Gastrocnemius medialis (tissue), 4 donors: ENCODE results near the gene SLC39A13. TPM values are rescaled to one million over a fixed set of nuclear protein-coding genes. Genes with fewer than 3 reads are reported as not detected.

Experiments used
- ATAC-seq, 2 donors: fragments of 150-250 bp; one replicate each; pipeline ENCODE4 v1.9.1; 2016
- DNase-seq, 2 donors: peaks; one replicate each; pipeline ENCODE4 v3.0.0-alpha.2; 2019
- H3K27ac ChIP-seq, 4 donors: fragments of 200-600 bp; sonication (generic); 1 replicate in 1 of 4; 2 replicates in 3 of 4; pipeline ENCODE4 v1.5.1; 2016 to 2018; ENCODE audit warnings: mild to moderate bottlenecking in 2 of 4, moderate library complexity in 1 of 4
- H3K27me3 ChIP-seq, 3 donors: fragments of 200-600 bp; sonication (generic) in 2 of 3; 1 replicate in 1 of 3; 2 replicates in 2 of 3; pipeline versions ENCODE4 v1.5.1 to v1.6.0; 2016 to 2019; ENCODE audit warnings: mild to moderate bottlenecking in 1 of 3, moderate library complexity in 1 of 3
- H3K36me3 ChIP-seq, 2 donors: fragments of 200-600 bp; sonication (generic) in 1 of 2; one replicate each; pipeline ENCODE4 v1.5.1; 2017 to 2018
- H3K4me1 ChIP-seq, 2 donors: fragments of 200-600 bp; sonication (generic) in 1 of 2; one replicate each; pipeline ENCODE4 v1.5.1; 2016 to 2017; ENCODE audit warnings: mild to moderate bottlenecking in 2 of 2
- H3K4me3 ChIP-seq, 4 donors: fragments of 200-600 bp; sonication (generic) in 3 of 4; 1 replicate in 1 of 4; 2 replicates in 3 of 4; pipeline ENCODE4 v1.5.1; 2016 to 2019; ENCODE audit warnings: mild to moderate bottlenecking in 2 of 4
- H3K9me3 ChIP-seq, 3 donors: fragments of 200-600 bp; sonication (generic) in 2 of 3; 1 replicate in 1 of 3; 2 replicates in 2 of 3; pipeline ENCODE4 v1.5.1; 2016 to 2019
- POLR2A ChIP-seq, 2 donors: fragments of 450-650 bp; IDR thresholded peaks; one replicate each; pipeline ENCODE4 v1.6.1; 2017; ENCODE audit warnings: antibody characterized with exemption in 2 of 2, mild to moderate bottlenecking in 2 of 2, moderate library complexity in 2 of 2
- in situ Hi-C, 4 donors: fragments of 200-750 bp; cut with MboI; loops; one replicate each; pipeline versions ENCODE4 v1.15.0 to v1.8.0; 2017; ENCODE audit warnings: low sequenced_read_pairs in 4 of 4
- intact Hi-C: fragments of 100-400 bp; cut with DNase I; formaldehyde crosslinking; loops from one replicate; pipeline ENCODE4 v1.15.1; 2023; ENCODE audit warnings: low total_unique reads
- total RNA-seq, 4 donors: library from RNA; depleted of rRNA; stranded (reverse); fragments of >200 nt; gene quantifications; one replicate each; pipeline versions ENCODE4 v1.1.0 to v1.2.3, GENCODE V29; 2016
- TF ChIP-seq, protein P1 (sequence below), 5 experiments: fragments of 450-650 bp in 3 of 5; fragments of 200-600 bp in 2 of 5; sonication (generic) in 2 of 5; IDR thresholded peaks in 4 of 5; conservative IDR thresholded peaks in 1 of 5; 1 replicate in 4 of 5; 2 replicates in 1 of 5; pipeline ENCODE4 v1.5.1; 2016 to 2019; ENCODE audit warnings: antibody characterized with exemption in 5 of 5, mild to moderate bottlenecking in 3 of 5, moderate library complexity in 3 of 5

Gene SLC39A13
- total RNA-seq, 4 donors from 2014 or later, result 16.8 to 48.9 (median 25.6) TPM

DNA sequence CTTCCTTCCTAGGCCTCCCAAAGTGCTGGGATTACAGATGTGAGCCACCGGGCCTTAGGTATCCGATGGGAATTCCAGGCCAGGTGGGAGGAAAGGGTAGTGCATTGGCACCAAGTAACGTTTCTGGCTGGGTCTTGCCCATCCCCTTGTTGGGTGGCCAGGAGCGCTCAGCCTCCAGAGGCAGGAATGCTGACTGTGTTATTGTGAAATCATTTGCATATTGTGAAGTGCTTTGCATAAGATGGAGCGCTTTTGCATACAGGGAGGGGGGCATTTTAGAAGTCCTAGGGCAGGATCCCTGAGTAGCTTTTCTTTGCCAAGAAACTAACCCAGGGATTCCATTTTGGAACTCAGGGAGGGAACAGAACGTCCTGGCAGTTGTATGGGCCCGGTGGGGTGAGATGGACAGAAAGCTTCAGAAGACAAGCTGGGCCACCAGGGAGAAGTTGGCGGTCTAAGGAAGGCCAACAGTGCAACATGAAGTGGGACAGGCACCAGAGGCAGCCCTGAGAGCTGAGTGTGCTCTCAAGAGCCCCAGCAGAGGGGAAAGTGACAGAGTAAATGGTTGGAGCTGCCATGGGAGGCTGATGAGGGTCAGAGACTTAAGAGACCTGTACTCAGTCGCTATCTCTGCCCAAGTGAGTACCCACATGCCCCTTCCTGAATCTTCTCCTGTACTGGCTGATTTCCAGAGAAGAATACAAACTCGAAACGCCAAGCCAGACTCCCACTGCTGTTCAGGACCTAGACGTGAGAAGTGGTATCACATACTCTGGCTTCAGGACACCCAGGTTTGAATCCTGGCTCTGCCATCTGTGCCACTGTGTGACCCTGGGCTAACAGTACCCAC is 1.3 kb upstream of the SLC39A13 start:
- Histone ChIP-seq H3K4me3 (peak overlapping the region; percentile 62 to 97 (median 68)), H3K9me3 (no peaks in the 10 kb centered on the region), H3K27ac (peak overlapping the region; percentile 93 to 100 (median 96)), H3K36me3 (peaks cover 0 to 8% of the 10 kb centered on the region in 2 donors), H3K4me1 (peaks cover 21 to 31% of the 10 kb centered on the region in 2 donors), H3K27me3 (no peaks in the 10 kb centered on the region)
- intact Hi-C loops, result loop anchor here (5.0 kb wide), 3 partner anchors 160 to 230 kb away; partner anchors contain the start of genes ACP2, ARFGAP2, KBTBD4 and NDUFS3
- ATAC-seq (peak; percentile 0 to 1), DNase-seq (no peak)
- TF ChIP-seq, protein P1, sequence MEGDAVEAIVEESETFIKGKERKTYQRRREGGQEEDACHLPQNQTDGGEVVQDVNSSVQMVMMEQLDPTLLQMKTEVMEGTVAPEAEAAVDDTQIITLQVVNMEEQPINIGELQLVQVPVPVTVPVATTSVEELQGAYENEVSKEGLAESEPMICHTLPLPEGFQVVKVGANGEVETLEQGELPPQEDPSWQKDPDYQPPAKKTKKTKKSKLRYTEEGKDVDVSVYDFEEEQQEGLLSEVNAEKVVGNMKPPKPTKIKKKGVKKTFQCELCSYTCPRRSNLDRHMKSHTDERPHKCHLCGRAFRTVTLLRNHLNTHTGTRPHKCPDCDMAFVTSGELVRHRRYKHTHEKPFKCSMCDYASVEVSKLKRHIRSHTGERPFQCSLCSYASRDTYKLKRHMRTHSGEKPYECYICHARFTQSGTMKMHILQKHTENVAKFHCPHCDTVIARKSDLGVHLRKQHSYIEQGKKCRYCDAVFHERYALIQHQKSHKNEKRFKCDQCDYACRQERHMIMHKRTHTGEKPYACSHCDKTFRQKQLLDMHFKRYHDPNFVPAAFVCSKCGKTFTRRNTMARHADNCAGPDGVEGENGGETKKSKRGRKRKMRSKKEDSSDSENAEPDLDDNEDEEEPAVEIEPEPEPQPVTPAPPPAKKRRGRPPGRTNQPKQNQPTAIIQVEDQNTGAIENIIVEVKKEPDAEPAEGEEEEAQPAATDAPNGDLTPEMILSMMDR (IDR thresholded peaks at IDR 0.05 in 4 of 5, conservative IDR thresholded peaks at IDR 0.05 in 1 of 5), result no peak
- no peak for TF ChIP-seq POLR2A (IDR thresholded peaks at IDR 0.05)
- in situ Hi-C loops, result loop anchor here in 1 of 4 donors (5.0 kb wide), 1 partner anchor 35 kb away; no protein-coding TSS in a partner anchor

DNA sequence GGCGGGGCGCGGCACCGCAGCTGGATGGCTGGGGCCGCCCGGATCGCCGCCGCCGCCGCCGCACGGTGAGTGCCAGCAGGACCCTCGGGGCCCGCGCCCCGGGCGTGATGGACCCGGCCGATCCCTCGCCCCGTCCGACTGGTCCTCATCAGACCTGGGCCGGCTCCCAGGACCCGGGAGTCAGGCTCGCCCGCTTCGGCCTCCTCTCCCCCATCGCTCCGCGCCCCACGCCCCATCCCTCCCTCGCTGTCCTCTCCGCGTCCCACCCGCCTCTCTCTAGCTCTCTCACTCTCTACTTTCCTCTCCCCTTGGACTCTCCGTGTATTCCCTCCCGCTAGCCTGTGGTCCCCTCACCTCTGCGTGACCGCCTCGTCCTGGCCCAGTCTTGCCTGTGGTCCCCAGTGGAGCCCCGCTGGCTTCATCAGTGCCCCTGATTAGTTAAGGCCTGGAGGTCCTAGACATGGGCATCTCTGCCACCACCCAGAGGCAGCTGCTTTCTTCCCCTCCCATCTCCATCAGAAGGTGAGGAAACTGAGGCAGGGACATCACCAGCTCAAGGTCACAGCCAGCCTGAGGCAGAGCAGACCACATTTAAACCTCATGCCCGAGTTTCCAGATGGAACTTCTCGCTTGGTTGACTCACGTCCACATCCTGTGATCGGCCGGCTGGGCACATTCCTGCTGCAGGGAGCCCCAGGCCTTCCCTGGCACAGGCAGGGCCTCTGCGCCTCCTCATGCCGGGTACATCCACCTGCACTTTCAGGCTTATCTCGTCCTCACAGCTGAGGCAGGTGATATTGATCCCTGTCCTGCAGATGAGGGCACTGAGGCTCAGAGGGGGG is 429 bp downstream of the SLC39A13 start:
- peak; percentile 15 to 18 for ATAC-seq
- Histone ChIP-seq H3K4me1 (peaks cover 21 to 31% of the 10 kb centered on the region in 2 donors), H3K27me3 (no peaks in the 10 kb centered on the region), H3K36me3 (peaks cover 0 to 8% of the 10 kb centered on the region in 2 donors), H3K4me3 (peak overlapping the region; percentile 68 to 97 (median 90)), H3K9me3 (no peaks in the 10 kb centered on the region), H3K27ac (peak overlapping the region; percentile 89 to 98 (median 94))
- TF ChIP-seq POLR2A (IDR thresholded peaks at IDR 0.05), result no peak
- TF ChIP-seq, protein P1 (IDR thresholded peaks at IDR 0.05 in 4 of 5, conservative IDR thresholded peaks at IDR 0.05 in 1 of 5), result no peak
- DNase-seq, result peak; percentile 30 to 49
- intact Hi-C loops (loop anchor here (1.0 to 5.0 kb wide), 9 partner anchors 17 to 232 kb away; partner anchors contain the start of genes ACP2, ARFGAP2, CELF1 and DDB2), in situ Hi-C loops (loop anchor here in 1 of 4 donors (5.0 kb wide), 1 partner anchor 37 kb away; no protein-coding TSS in a partner anchor)

DNA sequence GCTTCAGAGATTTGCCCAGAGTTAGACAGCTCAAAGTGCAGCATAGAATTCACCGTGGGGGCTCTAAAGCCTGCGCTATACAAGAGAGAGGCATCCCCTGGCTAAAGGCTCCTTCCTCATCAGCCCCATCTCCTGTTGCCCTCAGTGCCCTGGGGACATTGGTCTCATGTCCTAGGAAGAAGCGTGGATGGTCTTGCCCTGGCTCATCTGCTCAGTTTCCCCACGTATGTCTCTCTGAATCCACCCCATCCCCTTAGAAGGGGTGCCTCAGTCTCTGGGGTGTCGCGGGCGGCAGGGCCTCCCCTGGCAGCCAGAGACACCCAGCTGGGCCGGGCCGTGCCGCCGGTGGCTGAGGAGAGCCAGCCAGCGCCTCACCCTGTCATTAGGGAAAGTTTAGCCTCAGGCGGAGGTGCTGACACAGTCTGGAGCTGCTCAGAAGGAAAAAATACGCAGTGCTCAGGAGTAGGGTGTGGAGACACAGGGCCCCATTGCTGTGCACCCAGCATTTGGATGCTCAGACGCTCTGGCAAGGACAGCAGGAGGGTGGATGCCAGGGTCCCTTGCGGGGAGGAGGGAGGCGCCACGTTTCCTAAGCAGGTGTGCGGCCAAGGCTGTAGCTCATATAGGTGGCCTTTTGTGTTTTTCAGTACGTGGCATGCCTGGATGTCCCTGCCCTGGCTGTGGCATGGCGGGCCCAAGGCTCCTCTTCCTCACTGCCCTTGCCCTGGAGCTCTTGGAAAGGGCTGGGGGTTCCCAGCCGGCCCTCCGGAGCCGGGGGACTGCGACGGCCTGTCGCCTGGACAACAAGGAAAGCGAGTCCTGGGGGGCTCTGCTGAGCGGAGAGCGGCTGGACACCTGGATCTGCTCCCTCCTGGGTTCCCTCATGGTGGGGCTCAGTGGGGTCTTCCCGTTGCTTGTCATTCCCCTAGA is 1.3 kb downstream of the SLC39A13 start:
- H3K4me1 ChIP-seq, result peaks cover 21 to 31% of the 10 kb centered on the region in 2 donors
- intact Hi-C loops (loop anchor here (2.0 to 5.0 kb wide), 5 partner anchors 139 to 232 kb away; partner anchors contain the start of genes ACP2, ARFGAP2, CELF1 and KBTBD4), in situ Hi-C loops (loop anchor here in 1 of 4 donors (5.0 kb wide), 1 partner anchor 37 kb away; no protein-coding TSS in a partner anchor)
- DNase-seq, result peak in 1 of 2 donors; percentile 14
- no peaks in the 10 kb centered on the region for H3K9me3 ChIP-seq
- H3K4me3 ChIP-seq, result peak overlapping the region; percentile 68 to 97 (median 90)
- TF ChIP-seq, protein P1 (IDR thresholded peaks at IDR 0.05 in 4 of 5, conservative IDR thresholded peaks at IDR 0.05 in 1 of 5), result no peak
- TF ChIP-seq POLR2A (IDR thresholded peaks at IDR 0.05), result no peak
- H3K36me3 ChIP-seq, result peaks cover 0 to 8% of the 10 kb centered on the region in 2 donors
- ATAC-seq, result no peak
- peak overlapping the region; percentile 89 to 98 (median 94) for H3K27ac ChIP-seq
- H3K27me3 ChIP-seq, result no peaks in the 10 kb centered on the region
